IMR-90 (cell line): ENCODE data around the gene PSMA7. TPM values are rescaled to one million over a fixed set of nuclear protein-coding genes. Genes with fewer than 3 reads are reported as not detected.

Source experiments
- ATAC-seq: fragments of 200-7000 bp; cut with Tn5 transposase; 2 replicates; pipeline ENCODE4 v1.9.1; 2020; ENCODE audit warnings: low read depth, mild to moderate bottlenecking, moderate library complexity
- BruUV-seq: library from RNA; stranded (reverse); fragments of 400-500 nt; replicated peaks from 2 replicates; lab custom pipeline; 2021; lab: Mats Ljungman, UMichigan
- CTCF ChIA-PET: fragments of 300-600 bp; formaldehyde crosslinking; extraction: SDS; loops from one replicate; lab custom pipeline; 2021; ENCODE audit warnings: antibody characterized with exemption; lab: Yijun Ruan, JAX
- POLR2A ChIA-PET: fragments of 300-600 bp; sonication (Branson Sonifier 250); formaldehyde crosslinking; loops from one replicate; lab custom pipeline; 2022; ENCODE audit warnings: antibody characterized with exemption; ENCODE audit not compliant: unreplicated experiment; lab: Charles Lee
- DNase-seq: peaks from one replicate; pipeline ENCODE4 v3.0.0; 2013
- H2AFZ ChIP-seq: replicated peaks from 2 replicates; pipeline ENCODE3; 2013; ENCODE audit warnings: low read length, mild to moderate bottlenecking; ENCODE audit not compliant: poor library complexity
- H2AK5ac ChIP-seq: 2 replicates; pipeline ENCODE4 v1.6.1; 2013; ENCODE audit warnings: low read depth, low read length, inconsistent platforms
- H2AK9ac ChIP-seq: replicated peaks from 2 replicates; pipeline ENCODE3; 2013; ENCODE audit warnings: mild to moderate bottlenecking, low read depth, low read length, moderate library complexity; ENCODE audit not compliant: poor library complexity
- H2BK120ac ChIP-seq: 2 replicates; pipeline ENCODE4 v1.6.1; 2013; ENCODE audit warnings: low read depth, low read length, inconsistent platforms
- H2BK15ac ChIP-seq: 3 replicates; pipeline ENCODE4 v1.6.1; 2013; ENCODE audit warnings: low read depth, low read length, inconsistent platforms
- H2BK20ac ChIP-seq: 2 replicates; pipeline ENCODE4 v1.6.1; 2013; ENCODE audit warnings: low read depth, mild to moderate bottlenecking, inconsistent platforms, low read length, moderate library complexity
- H2BK5ac ChIP-seq: 2 replicates; pipeline ENCODE4 v1.6.1; 2013; ENCODE audit warnings: mild to moderate bottlenecking, low read depth, low read length, inconsistent platforms; ENCODE audit not compliant: poor library complexity, severe bottlenecking
- H3K14ac ChIP-seq: replicated peaks from 2 replicates; pipeline ENCODE4 v1.6.1; 2013; ENCODE audit warnings: low read depth, low read length, inconsistent platforms
- H3K18ac ChIP-seq: 2 replicates; pipeline ENCODE4 v1.6.1; 2013; ENCODE audit warnings: low read depth, low read length, control low read depth
- H3K23ac ChIP-seq: 2 replicates; pipeline ENCODE4 v1.6.1; 2013; ENCODE audit warnings: low read depth, low read length, inconsistent platforms
- H3K27ac ChIP-seq: 2 replicates; pipeline ENCODE4 v1.5.1; 2013; ENCODE audit warnings: mild to moderate bottlenecking, control low read depth, low read length; ENCODE audit not compliant: insufficient read depth
- H3K27me3 ChIP-seq: 2 replicates; pipeline ENCODE4 v1.6.1; 2013; ENCODE audit warnings: low read length; ENCODE audit not compliant: control insufficient read depth, insufficient read depth
- H3K36me3 ChIP-seq: 2 replicates; pipeline ENCODE4 v1.6.1; 2013; ENCODE audit warnings: low read length, mixed read lengths; ENCODE audit not compliant: control insufficient read depth, insufficient read depth
- H3K4ac ChIP-seq: 2 replicates; pipeline ENCODE4 v1.6.1; 2013; ENCODE audit warnings: low read depth, low read length, inconsistent platforms
- H3K4me1 ChIP-seq: 2 replicates; pipeline ENCODE4 v1.6.1; 2013; ENCODE audit warnings: low read length, mixed read lengths; ENCODE audit not compliant: control insufficient read depth, insufficient read depth
- H3K4me2 ChIP-seq: 2 replicates; pipeline ENCODE4 v1.6.1; 2013; ENCODE audit warnings: low read depth, mild to moderate bottlenecking, control low read depth, low read length, moderate library complexity
- H3K4me3 ChIP-seq: 2 replicates; pipeline ENCODE4 v1.5.1; 2013; ENCODE audit warnings: low read depth, mild to moderate bottlenecking, control low read depth, low read length, moderate library complexity; ENCODE audit not compliant: insufficient read depth
- H3K56ac ChIP-seq: 2 replicates; pipeline ENCODE4 v1.6.1; 2013; ENCODE audit warnings: low read length, inconsistent platforms; ENCODE audit not compliant: insufficient read depth; ENCODE audit errors: extremely low read depth
- H3K79me1 ChIP-seq, 2 experiments: 2 replicates each; pipeline ENCODE4 v1.6.1; 2013; ENCODE audit warnings: low read length in 2 of 2, inconsistent platforms in 1 of 2, low read depth in 1 of 2
- H3K9ac ChIP-seq: 2 replicates; pipeline ENCODE4 v1.6.1; 2013; ENCODE audit warnings: low read depth, low read length, control low read depth
- H3K9me1 ChIP-seq: 2 replicates; pipeline ENCODE4 v1.6.1; 2013; ENCODE audit warnings: low read length, inconsistent platforms; ENCODE audit not compliant: insufficient read depth
- H3K9me3 ChIP-seq: 2 replicates; pipeline ENCODE4 v1.6.1; 2013; ENCODE audit warnings: low read length; ENCODE audit not compliant: control insufficient read depth, insufficient read depth
- H4K20me1 ChIP-seq: 2 replicates; pipeline ENCODE4 v1.6.1; 2013; ENCODE audit warnings: low read length, inconsistent platforms; ENCODE audit not compliant: insufficient read depth
- H4K5ac ChIP-seq: 2 replicates; pipeline ENCODE4 v1.6.1; 2013; ENCODE audit warnings: mild to moderate bottlenecking, low read depth, low read length, control low read depth
- H4K8ac ChIP-seq, 2 experiments: 2 replicates each; pipeline ENCODE4 v1.6.1; 2013; ENCODE audit warnings: low read depth in 2 of 2, low read length in 2 of 2, control low read depth in 1 of 2, inconsistent platforms in 1 of 2
- H4K91ac ChIP-seq: 2 replicates; pipeline ENCODE4 v1.6.1; 2013; ENCODE audit warnings: low read depth, low read length, inconsistent platforms; ENCODE audit not compliant: insufficient read depth
- CHD1 ChIP-seq: IDR thresholded peaks from 2 replicates; pipeline ENCODE4 v1.6.1; 2012; ENCODE audit warnings: low read depth, low read length, improper control_type of control experiment
- MAFK ChIP-seq: IDR thresholded peaks from 2 replicates; pipeline ENCODE4 v1.6.1; 2012; ENCODE audit warnings: low read depth, low read length, improper control_type of control experiment
- MAZ ChIP-seq: IDR thresholded peaks from 2 replicates; pipeline ENCODE4 v1.6.1; 2012; ENCODE audit warnings: low read depth, mild to moderate bottlenecking, low read length, improper control_type of control experiment, moderate library complexity, borderline replicate concordance
- MXI1 ChIP-seq: IDR thresholded peaks from 2 replicates; pipeline ENCODE4 v1.6.1; 2012; ENCODE audit warnings: low read depth, mild to moderate bottlenecking, low read length, moderate library complexity, borderline replicate concordance
- NFE2L2 ChIP-seq: fragments of 150-350 bp; IDR thresholded peaks from 2 replicates; pipeline ENCODE4 v1.6.1; 2016; ENCODE audit warnings: low read depth, mild to moderate bottlenecking, low read length
- RCOR1 ChIP-seq: IDR thresholded peaks from 2 replicates; pipeline ENCODE4 v1.6.1; 2012; ENCODE audit warnings: mild to moderate bottlenecking, low read length, improper control_type of control experiment; ENCODE audit not compliant: insufficient replicate concordance
- WGBS, 2 experiments: methylation state at CpG; one replicate each; pipeline versions ENCODE4 v1.1.5 to v1.1.7; 2013; ENCODE audit warnings: missing lambda C conversion rate in 2 of 2; ENCODE audit not compliant: insufficient read length in 1 of 2; ENCODE audit errors: extremely low coverage in 2 of 2; 5-methylcytosine and 5-hydroxymethylcytosine counted together
- dilution Hi-C: fragments of 300-500 bp; cut with HindIII; formaldehyde crosslinking; loops from one replicate; pipeline ENCODE4 v1.14.3; 2018; ENCODE audit warnings: low sequenced_read_pairs; ENCODE audit not compliant: unreplicated experiment
- in situ Hi-C: fragments of 300-500 bp; cut with MboI; formaldehyde crosslinking; loops from 3 replicates; pipeline ENCODE4 v1.14.3; 2019; ENCODE audit warnings: low sequenced_read_pairs, inconsistent platforms, mixed read lengths
- intact Hi-C: fragments of 100-400 bp; cut with micrococcal nuclease; formaldehyde crosslinking; loops from 2 replicates; pipeline ENCODE4 v1.10.0; 2022
- polyA plus RNA-seq, 3 experiments: library from polyadenylated mRNA; depleted of rRNA; stranded (reverse); fragments of >200 nt; gene quantifications; 2 replicates each; pipeline ENCODE4 v1.2.3, GENCODE V29; 2012; ENCODE audit warnings: low replicate concordance in 1 of 3
- total RNA-seq: library from RNA; depleted of rRNA; stranded (reverse); fragments of >200 nt; gene quantifications from 2 replicates; pipeline ENCODE4 v1.2.3, GENCODE V29; 2012

Gene PSMA7
- total and polyA plus RNA-seq, 2 of the 4 experiments (the other 2 are of a cell fraction) = 417 to 458 TPM

- no peak for TF ChIP-seq MXI1
Measured at GRCh38 chr20:62178316-62179161, 35.3 kb upstream of the PSMA7 start (continued).

- no peak overlapping the region for H3K56ac ChIP-seq
- no peak overlapping the region for H2BK20ac ChIP-seq
- H3K14ac ChIP-seq = no peak overlapping the region
- H4K8ac ChIP-seq = no peak overlapping the region
- H3K9ac ChIP-seq = no peak overlapping the region
- no peak overlapping the region for H3K4me2 ChIP-seq
- DNase-seq (no peak), ATAC-seq (no peak)
- H2AFZ ChIP-seq = no peak overlapping the region
- no TSS peak for BruUV-seq
- no peak overlapping the region for H3K18ac ChIP-seq
- no peaks in the 10 kb centered on the region for H3K4me1 ChIP-seq
- no peak overlapping the region for H2AK5ac ChIP-seq
- no peak overlapping the region for H4K91ac ChIP-seq
- POLR2A ChIA-PET = no interaction called here
- peaks cover 0 to 4% of the 10 kb centered on the region in 2 experiments; a peak in 1 of 4 replicates for H3K79me1 ChIP-seq
- no peak overlapping the region for H2BK120ac ChIP-seq
- H4K20me1 ChIP-seq = no peaks in the 10 kb centered on the region
- H3K4me3 ChIP-seq = no peak overlapping the region
- peaks cover 29% of the 10 kb centered on the region for H3K36me3 ChIP-seq
- dilution Hi-C loops = no loop called here
- no peak overlapping the region for H4K5ac ChIP-seq
- H2BK15ac ChIP-seq = no peak overlapping the region
- CTCF ChIA-PET = no interaction called here
- H3K4ac ChIP-seq = no peak overlapping the region
- WGBS, 2 experiments = 92% methylated on average over 8 of the region's 9 CpGs; no CpG with 5 or more reads in 1 of the 2 experiments
- no peaks in the 10 kb centered on the region for H3K9me3 ChIP-seq
- in situ Hi-C loops = no loop called here
- H3K27me3 ChIP-seq = no peaks in the 10 kb centered on the region
- TF ChIP-seq CHD1 = no peak
- no peak for TF ChIP-seq NFE2L2
- no peak for TF ChIP-seq RCOR1
- TF ChIP-seq MAFK = no peak
- TF ChIP-seq MAZ = no peak
- H2AK9ac ChIP-seq = no peak overlapping the region
- H3K27ac ChIP-seq = no peak overlapping the region
- 0 out of 2 replicates have a peak, but pooled peaks cover 2% of the 10 kb centered on the region for H3K9me1 ChIP-seq
- H2BK5ac ChIP-seq = no peak overlapping the region
- no peak overlapping the region for H3K23ac ChIP-seq
- intact Hi-C loops = no loop called here
Measured at GRCh38 chr20:62177307-62177706, 34.1 kb upstream of the PSMA7 start.
